HepG2 (cell line): Measurements from ENCODE around the gene ATP2B2. TPM values are rescaled to one million over a fixed set of nuclear protein-coding genes. Genes with fewer than 3 reads are reported as not detected.

Source experiments
- ATAC-seq: fragments of 200-7000 bp; cut with Tn5 transposase; 3 replicates; pipeline ENCODE4 v1.9.1; 2020; ENCODE audit warnings: mild to moderate bottlenecking, moderate library complexity
- BruUV-seq: library from RNA; stranded (reverse); fragments of 400-500 nt; replicated peaks from 2 replicates; lab custom pipeline; 2021; lab: Mats Ljungman, UMichigan
- CTCF ChIA-PET: fragments of 300-600 bp; formaldehyde crosslinking; extraction: SDS; loops from one replicate; lab custom pipeline; 2021; ENCODE audit warnings: low total read pairs, inconsistent platforms, low intra/inter-chr PET ratio; lab: Yijun Ruan, JAX
- POLR2A ChIA-PET: fragments of 350-600 bp; sonication (Branson Sonifier 250); formaldehyde crosslinking; loops from one replicate; lab custom pipeline; 2020; ENCODE audit warnings: antibody characterized with exemption, inconsistent platforms; lab: Yijun Ruan, JAX
- DNase-seq: peaks from one replicate; pipeline ENCODE4 v3.0.0-alpha.2; 2015; ENCODE audit warnings: low spot score
- FAIRE-seq: peaks from 3 replicates; lab custom pipeline; 2011; peaks lifted over from hg19 to GRCh38; lab: Jason Lieb, UNC
- H2AFZ ChIP-seq: one replicate; pipeline ENCODE4 v1.6.1; 2011; ENCODE audit warnings: low read length, inconsistent platforms
- H3K27ac ChIP-seq: fragments of 300-600 bp; 3 replicates; pipeline ENCODE4 v1.8.0; 2011; ENCODE audit warnings: mixed run types, mild to moderate bottlenecking, mixed read lengths, low read length, inconsistent platforms; ENCODE audit not compliant: insufficient read depth; ENCODE audit errors: extremely low read length
- H3K27me3 ChIP-seq, 2 experiments: fragments of 200-600 bp in 1 of 2; 2 replicates in 1 of 2; 3 replicates in 1 of 2; pipeline versions ENCODE4 v1.6.0 to v1.8.0; 2011; ENCODE audit warnings: low read length in 2 of 2, mild to moderate bottlenecking in 2 of 2, moderate library complexity in 2 of 2, inconsistent platforms in 1 of 2; ENCODE audit not compliant: insufficient read depth in 2 of 2, control insufficient read depth in 1 of 2
- H3K36me3 ChIP-seq, 2 experiments: fragments of 200-600 bp in 1 of 2; replicated peaks in 1 of 2; 2 replicates in 1 of 2; 3 replicates in 1 of 2; pipeline versions ENCODE4 v1.5.1 to v1.8.0; 2011; ENCODE audit warnings: low read length in 2 of 2, inconsistent platforms in 1 of 2; ENCODE audit not compliant: insufficient read depth in 2 of 2, control insufficient read depth in 1 of 2
- H3K4me1 ChIP-seq: 2 replicates; pipeline ENCODE4 v1.5.1; 2012; ENCODE audit warnings: low read length, inconsistent platforms; ENCODE audit not compliant: insufficient read depth
- H3K4me2 ChIP-seq: 2 replicates; pipeline ENCODE4 v1.6.0; 2011; ENCODE audit warnings: low read depth, low read length, inconsistent platforms
- H3K4me3 ChIP-seq, 3 experiments: fragments of 200-600 bp in 1 of 3; sonication (generic), shearing (Covaris generic) in 1 of 3; replicated peaks in 1 of 3; 2 replicates each; pipeline ENCODE4 v1.5.1; 2011 to 2016; ENCODE audit warnings: low read length in 3 of 3, inconsistent platforms in 2 of 3, low read depth in 2 of 3, mild to moderate bottlenecking in 2 of 3, control low read depth in 1 of 3, mixed read lengths in 1 of 3; ENCODE audit not compliant: insufficient read depth in 1 of 3
- H3K79me2 ChIP-seq: one replicate; pipeline ENCODE4 v1.6.1; 2011; ENCODE audit warnings: low read length, inconsistent platforms; ENCODE audit not compliant: insufficient read depth
- H3K9ac ChIP-seq: 2 replicates; pipeline ENCODE4 v1.6.0; 2011; ENCODE audit warnings: mild to moderate bottlenecking, low read depth, low read length, inconsistent platforms; ENCODE audit not compliant: insufficient read depth
- H3K9me3 ChIP-seq: 2 replicates; pipeline ENCODE4 v1.5.1; 2012; ENCODE audit warnings: mild to moderate bottlenecking, low read length
- H4K20me1 ChIP-seq: 2 replicates; pipeline ENCODE4 v1.6.0; 2011; ENCODE audit warnings: inconsistent platforms, mild to moderate bottlenecking, low read length, moderate library complexity; ENCODE audit not compliant: insufficient read depth
- ATF3 ChIP-seq: sonication (generic); formaldehyde crosslinking; IDR thresholded peaks from 2 replicates; pipeline ENCODE4 v1.4.0; 2020; ENCODE audit warnings: missing genetic modification reagents
- GATAD2A ChIP-seq: IDR thresholded peaks from 2 replicates; pipeline ENCODE4 v1.6.1; 2016
- HIC2 ChIP-seq: sonication (generic); formaldehyde crosslinking; IDR thresholded peaks from 2 replicates; pipeline ENCODE4 v1.9.0; 2022; ENCODE audit warnings: low read depth, missing genetic modification reagents
- HNF4A ChIP-seq: sonication (generic); formaldehyde crosslinking; IDR thresholded peaks from 2 replicates; pipeline ENCODE4 v1.4.0; 2020; ENCODE audit warnings: missing genetic modification reagents
- HNF4G ChIP-seq, 2 experiments: sonication (generic) in 1 of 2; formaldehyde crosslinking in 1 of 2; IDR thresholded peaks; 2 replicates each; pipeline versions ENCODE4 v1.4.0 to v1.6.1; 2011 to 2020; ENCODE audit warnings: borderline replicate concordance in 2 of 2, low read depth in 2 of 2, mild to moderate bottlenecking in 2 of 2, low read length in 1 of 2, missing genetic modification reagents in 1 of 2, moderate library complexity in 1 of 2
- HNRNPL ChIP-seq: fragments of 200-400 bp; formaldehyde crosslinking; IDR thresholded peaks from 2 replicates; pipeline ENCODE4 v1.6.1; 2017; ENCODE audit warnings: mild to moderate bottlenecking, low read depth, low read length
- PATZ1 ChIP-seq: sonication (generic); formaldehyde crosslinking; IDR thresholded peaks from 2 replicates; pipeline ENCODE4 v1.4.0; 2020; ENCODE audit warnings: missing genetic modification reagents
- PHF20 ChIP-seq: sonication (generic); formaldehyde crosslinking; IDR thresholded peaks from 2 replicates; pipeline ENCODE4 v1.5.0; 2020; ENCODE audit warnings: mild to moderate bottlenecking, missing genetic modification reagents
- PITX1 ChIP-seq: sonication (generic); formaldehyde crosslinking; IDR thresholded peaks from 2 replicates; pipeline ENCODE4 v1.5.1; 2020; ENCODE audit warnings: mild to moderate bottlenecking, missing genetic modification reagents
- PPARG ChIP-seq: conservative IDR thresholded peaks from 2 replicates; pipeline ENCODE4 v1.6.1; 2016; ENCODE audit warnings: missing biosample characterization, missing genetic modification reagents
- SNAI1 ChIP-seq: sonication (generic); formaldehyde crosslinking; IDR thresholded peaks from 2 replicates; pipeline ENCODE4 v1.5.0; 2020; ENCODE audit warnings: mild to moderate bottlenecking, missing genetic modification reagents, borderline replicate concordance
- ZNF18 ChIP-seq: sonication (generic); formaldehyde crosslinking; IDR thresholded peaks from 2 replicates; pipeline ENCODE4 v1.8.0; 2022; ENCODE audit warnings: mild to moderate bottlenecking, missing genetic modification reagents; ENCODE audit not compliant: insufficient replicate concordance
- ZXDC ChIP-seq: sonication (generic); formaldehyde crosslinking; IDR thresholded peaks from 2 replicates; pipeline ENCODE4 v1.5.0; 2020; ENCODE audit warnings: mild to moderate bottlenecking, missing genetic modification reagents
- WGBS: methylation state at CpG from one replicate; pipeline ENCODE4 v1.1.6; 2017; ENCODE audit warnings: low lambda C conversion rate; 5-methylcytosine and 5-hydroxymethylcytosine counted together
- in situ Hi-C: cut with HindIII; loops from 2 replicates; pipeline ENCODE4 v1.10.0; 2017; ENCODE audit warnings: low pct_unique_long_range_greater_than_20kb; ENCODE audit not compliant: extremely low pct_ligation_motif_present
- intact Hi-C: fragments of 100-400 bp; cut with micrococcal nuclease; formaldehyde crosslinking; loops from one replicate; pipeline ENCODE4 v1.10.0; 2022; ENCODE audit not compliant: unreplicated experiment
- polyA plus RNA-seq, 8 experiments: library from polyadenylated mRNA; depleted of rRNA in 3 of 8; stranded (reverse) in 7 of 8; unstranded in 1 of 8; fragments of >200 nt; fragmentation: Illumina TruSeq in 4 of 8; extraction: Trizol in 4 of 8; gene quantifications; 2 replicates each; pipeline versions ENCODE4 v1.2.1 to v1.2.3, GENCODE V29; 2011 to 2016; ENCODE audit warnings: low read depth in 4 of 8, missing spikeins in 1 of 8, mixed read lengths in 1 of 8; ENCODE audit not compliant: insufficient read depth in 1 of 8
- total RNA-seq, 5 experiments: library from RNA; depleted of rRNA; stranded (reverse); fragments of >200 nt; fragmentation: Illumina TruSeq; extraction: Trizol; gene quantifications; 2 replicates each; pipeline ENCODE4 v1.2.3, GENCODE V29; 2016; ENCODE audit warnings: low read depth in 1 of 5

Gene ATP2B2
- total and polyA plus RNA-seq, 2 of the 13 experiments (the other 11 are each of a cell fraction or from before 2014, with no cell fraction given): 1.5 to 2.3 TPM

- POLR2A ChIA-PET: no interaction called here
- WGBS: 25% methylated on average over 12 of the region's 12 CpGs
- no peak overlapping the region for H2AFZ ChIP-seq
- TF ChIP-seq PPARG (CRISPR knock-in tag) (no peak), HNF4G (IDR thresholded peaks at IDR 0.05; ENCODE audit: borderline replicate concordance, low read depth, low read length) (peak; percentile 38; the same call in 1 of the 2 replicates), HNF4G (CRISPR knock-in tag; IDR thresholded peaks at IDR 0.05; ENCODE audit: borderline replicate concordance, low read depth) (no peak), HIC2 (peak; percentile 79; the same call in 1 of the 2 replicates), PATZ1 (CRISPR knock-in tag) (peak; percentile 70), ATF3 (CRISPR knock-in tag) (no peak), GATAD2A (0 out of 2 replicates have a peak, but pooled peaks have one; percentile 15), HNF4A (CRISPR knock-in tag) (peak; percentile 33; the same call in 1 of the 2 replicates), PITX1 (CRISPR knock-in tag) (no peak), ZNF18 (no peak), HNRNPL (0 out of 2 replicates have a peak, but pooled peaks have one; percentile 38), SNAI1 (CRISPR knock-in tag) (no peak), PHF20 (CRISPR knock-in tag) (peak; percentile 28; the same call in 1 of the 2 replicates), ZXDC (CRISPR knock-in tag) (no peak)
Measured at GRCh38 chr3:10338591-10339353, 166.6 kb downstream of the ATP2B2 start.

More at GRCh38 chr3:10338591-10339353, 166.6 kb downstream of the ATP2B2 start:
- no TSS peak for BruUV-seq
- FAIRE-seq (no peak), ATAC-seq (peak; percentile 55), DNase-seq (no peak)
- in situ Hi-C loops (no loop called here), intact Hi-C loops (no loop called here)
- Histone ChIP-seq H3K4me2 (peak overlapping the region; percentile 88), H3K9ac (peak overlapping the region; percentile 33), H3K27me3 (peaks cover 2% of the 10 kb centered on the region in 2 experiments; a peak in 3 of 5 replicates), H3K79me2 (no peaks in the 10 kb centered on the region), H3K27ac (peak overlapping the region; percentile 45), H4K20me1 (no peaks in the 10 kb centered on the region), H3K4me3 (peak overlapping the region in 2 of 3 experiments; percentile 25 to 62; a peak in 5 of 6 replicates), H3K9me3 (no peaks in the 10 kb centered on the region), H3K36me3 (no peaks in the 10 kb centered on the region), H3K4me1 (peaks cover 54% of the 10 kb centered on the region)
- CTCF ChIA-PET: no interaction called here
